K562 (cell line): ENCODE measurements around the gene EGR1. TPM values are rescaled to one million over a fixed set of nuclear protein-coding genes. Genes with fewer than 3 reads are reported as not detected.

Experiments
- CBX8 ChIP-seq: fragments of 200-600 bp; sonication (generic); IDR thresholded peaks from 2 replicates; pipeline ENCODE4 v1.6.1; 2012; ENCODE audit warnings: borderline replicate concordance, mixed run types, low read depth, mild to moderate bottlenecking, moderate library complexity, mixed read lengths, low read length, control low read depth, inconsistent platforms; ENCODE audit not compliant: poor library complexity, severe bottlenecking; ENCODE audit errors: extremely low read depth
- CLOCK ChIP-seq: fragments of 250-450 bp; sonication (Bioruptor Pico); IDR thresholded peaks from 2 replicates; pipeline ENCODE4 v1.4.0; 2020; ENCODE audit warnings: mild to moderate bottlenecking, moderate library complexity, borderline replicate concordance
- ZBTB1 ChIP-seq: sonication (generic); formaldehyde crosslinking; IDR thresholded peaks from 2 replicates; pipeline ENCODE4 v1.8.1; 2023; ENCODE audit warnings: missing genetic modification reagents, low read depth, mild to moderate bottlenecking, borderline replicate concordance
- ZNF436 ChIP-seq: fragments of 250-450, 450-650 bp; sonication (Bioruptor Pico); formaldehyde crosslinking; IDR thresholded peaks from 2 replicates; pipeline ENCODE4 v1.7.0; 2020; ENCODE audit warnings: mild to moderate bottlenecking
- ZNF780A ChIP-seq: fragments of 250-450 bp; sonication (Bioruptor Pico); IDR thresholded peaks from 2 replicates; pipeline ENCODE4 v1.5.0; 2021; ENCODE audit warnings: mild to moderate bottlenecking
- polyA plus RNA-seq, 8 experiments: library from polyadenylated mRNA; depleted of rRNA in 4 of 8; stranded (reverse) in 5 of 8; unstranded in 3 of 8; fragments of >200 nt; fragmentation: Nextera tagmentation in 2 of 8; fragmentation: Illumina TruSeq in 1 of 8; extraction: Ambion mirVana in 2 of 8; extraction: Trizol in 1 of 8; gene quantifications; 2 replicates each; pipeline versions ENCODE4 v1.2.1 to v1.2.3, GENCODE V29; 2011 to 2014; ENCODE audit warnings: inconsistent platforms in 1 of 8, missing spikeins in 1 of 8
- total RNA-seq, 7 experiments: library from RNA; depleted of rRNA in 6 of 7; stranded (reverse); fragments of >200 nt in 6 of 7; fragmentation: Illumina TruSeq in 2 of 7; extraction: Trizol in 2 of 7; gene quantifications; 2 replicates each; pipeline versions ENCODE4 v1.2.1 to v1.2.3, GENCODE V29; 2011 to 2021; ENCODE audit warnings: low replicate concordance in 1 of 7
- TF ChIP-seq, protein P1 (sequence below): fragments of 450-650 bp; IDR thresholded peaks from 2 replicates; pipeline ENCODE4 v1.6.1; 2016; ENCODE audit warnings: low read depth
- TF ChIP-seq, protein P2 (sequence below): fragments of 450-650 bp; formaldehyde crosslinking; IDR thresholded peaks from 2 replicates; pipeline ENCODE4 v1.4.0; 2022; ENCODE audit warnings: missing genetic modification characterization
- TF ChIP-seq, protein P3 (sequence below): sonication (generic); formaldehyde crosslinking; IDR thresholded peaks from 2 replicates; pipeline ENCODE4 v1.4.0; 2020; ENCODE audit warnings: mild to moderate bottlenecking, missing genetic modification reagents
- TF ChIP-seq, protein P4 (sequence below): sonication (generic); formaldehyde crosslinking; IDR thresholded peaks from 2 replicates; pipeline ENCODE4 v1.8.0; 2022; ENCODE audit warnings: mild to moderate bottlenecking, low read depth, missing genetic modification reagents

EGR1 gene
- total and polyA plus RNA-seq, 9 of the 15 experiments (the other 6 are each of a cell fraction or from before 2014, with no cell fraction given) = 1.3 to 132 (median 21.5) TPM

DNA sequence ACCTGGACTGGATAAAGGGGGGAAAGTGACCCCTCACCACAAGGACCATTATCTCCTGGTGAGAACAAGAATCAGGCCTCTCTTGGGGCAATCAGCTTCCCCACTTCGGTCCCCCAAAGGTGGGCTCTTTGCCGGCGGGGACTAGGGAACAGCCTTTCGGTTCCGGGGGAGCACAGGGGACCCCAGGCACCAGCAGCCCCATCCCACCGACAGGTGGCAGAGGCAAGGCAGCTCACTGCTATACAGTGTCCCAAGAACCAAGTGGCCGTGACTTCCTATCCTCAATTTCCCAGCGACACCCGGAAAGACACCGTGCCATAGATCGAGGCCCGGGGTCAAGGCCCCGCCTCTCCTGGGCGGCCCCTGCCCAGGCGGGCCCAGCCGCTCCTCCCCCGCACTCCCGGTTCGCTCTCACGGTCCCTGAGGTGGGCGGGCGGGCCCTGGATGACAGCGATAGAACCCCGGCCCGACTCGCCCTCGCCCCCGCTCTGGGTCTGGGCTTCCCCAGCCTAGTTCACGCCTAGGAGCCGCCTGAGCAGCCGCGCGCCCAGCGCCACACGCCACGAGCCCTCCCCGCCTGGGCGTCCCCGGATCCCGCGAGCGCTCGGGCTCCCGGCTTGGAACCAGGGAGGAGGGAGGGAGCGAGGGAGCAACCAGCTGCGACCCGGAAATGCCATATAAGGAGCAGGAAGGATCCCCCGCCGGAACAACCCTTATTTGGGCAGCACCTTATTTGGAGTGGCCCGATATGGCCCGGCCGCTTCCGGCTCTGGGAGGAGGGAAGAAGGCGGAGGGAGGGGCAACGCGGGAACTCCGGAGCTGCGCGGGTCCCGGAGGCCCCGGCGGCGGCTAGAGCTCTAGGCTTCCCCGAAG is 655 bp upstream of the EGR1 start (continued):
- TF ChIP-seq, protein P1, sequence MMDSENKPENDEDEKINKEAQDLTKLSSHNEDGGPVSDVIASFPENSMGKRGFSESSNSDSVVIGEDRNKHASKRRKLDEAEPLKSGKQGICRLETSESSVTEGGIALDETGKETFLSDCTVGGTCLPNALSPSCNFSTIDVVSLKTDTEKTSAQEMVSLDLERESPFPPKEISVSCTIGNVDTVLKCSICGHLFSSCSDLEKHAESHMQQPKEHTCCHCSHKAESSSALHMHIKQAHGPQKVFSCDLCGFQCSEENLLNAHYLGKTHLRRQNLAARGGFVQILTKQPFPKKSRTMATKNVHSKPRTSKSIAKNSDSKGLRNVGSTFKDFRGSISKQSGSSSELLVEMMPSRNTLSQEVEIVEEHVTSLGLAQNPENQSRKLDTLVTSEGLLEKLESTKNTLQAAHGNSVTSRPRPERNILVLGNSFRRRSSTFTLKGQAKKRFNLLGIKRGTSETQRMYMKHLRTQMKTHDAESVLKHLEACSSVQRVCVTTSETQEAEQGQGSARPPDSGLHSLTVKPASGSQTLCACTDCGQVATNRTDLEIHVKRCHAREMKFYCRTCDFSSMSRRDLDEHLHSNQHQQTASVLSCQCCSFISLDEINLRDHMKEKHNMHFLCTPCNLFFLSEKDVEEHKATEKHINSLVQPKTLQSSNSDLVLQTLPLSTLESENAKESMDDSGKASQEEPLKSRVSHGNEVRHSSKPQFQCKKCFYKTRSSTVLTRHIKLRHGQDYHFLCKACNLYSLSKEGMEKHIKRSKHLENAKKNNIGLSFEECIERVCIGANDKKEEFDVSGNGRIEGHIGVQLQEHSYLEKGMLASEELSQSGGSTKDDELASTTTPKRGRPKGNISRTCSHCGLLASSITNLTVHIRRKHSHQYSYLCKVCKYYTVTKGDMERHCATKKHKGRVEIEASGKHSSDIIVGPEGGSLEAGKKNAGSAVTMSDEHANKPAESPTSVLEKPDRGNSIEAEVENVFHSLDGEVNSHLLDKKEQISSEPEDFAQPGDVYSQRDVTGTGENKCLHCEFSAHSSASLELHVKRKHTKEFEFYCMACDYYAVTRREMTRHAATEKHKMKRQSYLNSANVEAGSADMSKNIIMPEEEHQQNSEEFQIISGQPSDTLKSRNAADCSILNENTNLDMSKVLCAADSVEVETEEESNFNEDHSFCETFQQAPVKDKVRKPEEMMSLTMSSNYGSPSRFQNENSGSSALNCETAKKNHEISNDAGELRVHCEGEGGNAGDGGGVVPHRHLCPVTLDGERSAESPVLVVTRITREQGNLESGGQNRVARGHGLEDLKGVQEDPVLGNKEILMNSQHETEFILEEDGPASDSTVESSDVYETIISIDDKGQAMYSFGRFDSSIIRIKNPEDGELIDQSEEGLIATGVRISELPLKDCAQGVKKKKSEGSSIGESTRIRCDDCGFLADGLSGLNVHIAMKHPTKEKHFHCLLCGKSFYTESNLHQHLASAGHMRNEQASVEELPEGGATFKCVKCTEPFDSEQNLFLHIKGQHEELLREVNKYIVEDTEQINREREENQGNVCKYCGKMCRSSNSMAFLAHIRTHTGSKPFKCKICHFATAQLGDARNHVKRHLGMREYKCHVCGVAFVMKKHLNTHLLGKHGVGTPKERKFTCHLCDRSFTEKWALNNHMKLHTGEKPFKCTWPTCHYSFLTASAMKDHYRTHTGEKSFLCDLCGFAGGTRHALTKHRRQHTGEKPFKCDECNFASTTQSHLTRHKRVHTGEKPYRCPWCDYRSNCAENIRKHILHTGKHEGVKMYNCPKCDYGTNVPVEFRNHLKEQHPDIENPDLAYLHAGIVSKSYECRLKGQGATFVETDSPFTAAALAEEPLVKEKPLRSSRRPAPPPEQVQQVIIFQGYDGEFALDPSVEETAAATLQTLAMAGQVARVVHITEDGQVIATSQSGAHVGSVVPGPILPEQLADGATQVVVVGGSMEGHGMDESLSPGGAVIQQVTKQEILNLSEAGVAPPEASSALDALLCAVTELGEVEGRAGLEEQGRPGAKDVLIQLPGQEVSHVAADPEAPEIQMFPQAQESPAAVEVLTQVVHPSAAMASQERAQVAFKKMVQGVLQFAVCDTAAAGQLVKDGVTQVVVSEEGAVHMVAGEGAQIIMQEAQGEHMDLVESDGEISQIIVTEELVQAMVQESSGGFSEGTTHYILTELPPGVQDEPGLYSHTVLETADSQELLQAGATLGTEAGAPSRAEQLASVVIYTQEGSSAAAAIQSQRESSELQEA = no peak
- TF ChIP-seq, protein P2, sequence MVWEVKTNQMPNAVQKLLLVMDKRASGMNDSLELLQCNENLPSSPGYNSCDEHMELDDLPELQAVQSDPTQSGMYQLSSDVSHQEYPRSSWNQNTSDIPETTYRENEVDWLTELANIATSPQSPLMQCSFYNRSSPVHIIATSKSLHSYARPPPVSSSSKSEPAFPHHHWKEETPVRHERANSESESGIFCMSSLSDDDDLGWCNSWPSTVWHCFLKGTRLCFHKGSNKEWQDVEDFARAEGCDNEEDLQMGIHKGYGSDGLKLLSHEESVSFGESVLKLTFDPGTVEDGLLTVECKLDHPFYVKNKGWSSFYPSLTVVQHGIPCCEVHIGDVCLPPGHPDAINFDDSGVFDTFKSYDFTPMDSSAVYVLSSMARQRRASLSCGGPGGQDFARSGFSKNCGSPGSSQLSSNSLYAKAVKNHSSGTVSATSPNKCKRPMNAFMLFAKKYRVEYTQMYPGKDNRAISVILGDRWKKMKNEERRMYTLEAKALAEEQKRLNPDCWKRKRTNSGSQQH = no peak
- TF ChIP-seq CBX8 = no peak
- no peak for TF ChIP-seq CLOCK
- no peak for TF ChIP-seq ZNF436 (CRISPR knock-in tag)
- no peak for TF ChIP-seq ZBTB1 (CRISPR knock-in tag)
- TF ChIP-seq, protein P3, sequence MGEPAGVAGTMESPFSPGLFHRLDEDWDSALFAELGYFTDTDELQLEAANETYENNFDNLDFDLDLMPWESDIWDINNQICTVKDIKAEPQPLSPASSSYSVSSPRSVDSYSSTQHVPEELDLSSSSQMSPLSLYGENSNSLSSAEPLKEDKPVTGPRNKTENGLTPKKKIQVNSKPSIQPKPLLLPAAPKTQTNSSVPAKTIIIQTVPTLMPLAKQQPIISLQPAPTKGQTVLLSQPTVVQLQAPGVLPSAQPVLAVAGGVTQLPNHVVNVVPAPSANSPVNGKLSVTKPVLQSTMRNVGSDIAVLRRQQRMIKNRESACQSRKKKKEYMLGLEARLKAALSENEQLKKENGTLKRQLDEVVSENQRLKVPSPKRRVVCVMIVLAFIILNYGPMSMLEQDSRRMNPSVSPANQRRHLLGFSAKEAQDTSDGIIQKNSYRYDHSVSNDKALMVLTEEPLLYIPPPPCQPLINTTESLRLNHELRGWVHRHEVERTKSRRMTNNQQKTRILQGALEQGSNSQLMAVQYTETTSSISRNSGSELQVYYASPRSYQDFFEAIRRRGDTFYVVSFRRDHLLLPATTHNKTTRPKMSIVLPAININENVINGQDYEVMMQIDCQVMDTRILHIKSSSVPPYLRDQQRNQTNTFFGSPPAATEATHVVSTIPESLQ (CRISPR knock-in tag) = peak; percentile 85; the same call in 1 of the 2 replicates
- TF ChIP-seq, protein P4, sequence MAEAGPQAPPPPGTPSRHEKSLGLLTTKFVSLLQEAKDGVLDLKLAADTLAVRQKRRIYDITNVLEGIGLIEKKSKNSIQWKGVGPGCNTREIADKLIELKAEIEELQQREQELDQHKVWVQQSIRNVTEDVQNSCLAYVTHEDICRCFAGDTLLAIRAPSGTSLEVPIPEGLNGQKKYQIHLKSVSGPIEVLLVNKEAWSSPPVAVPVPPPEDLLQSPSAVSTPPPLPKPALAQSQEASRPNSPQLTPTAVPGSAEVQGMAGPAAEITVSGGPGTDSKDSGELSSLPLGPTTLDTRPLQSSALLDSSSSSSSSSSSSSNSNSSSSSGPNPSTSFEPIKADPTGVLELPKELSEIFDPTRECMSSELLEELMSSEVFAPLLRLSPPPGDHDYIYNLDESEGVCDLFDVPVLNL (CRISPR knock-in tag) = no peak
- no peak for TF ChIP-seq ZNF780A
